Activated T-helper 1 cell treated with anti-CD3 and anti-CD28 coated beads, Interleukin-12 subunit alpha, Interleukin-12 subunit beta, Interleukin-2, Interleukin-4 antibody, amounts not matched to agents 30 ng/mL and 10 ng/mL and 1 ng/mL, durations not matched to agents 14 hours and 24 hours and 36 hours (primary cell): ENCODE measurements around the gene ZBTB7B. TPM values are rescaled to one million over a fixed set of nuclear protein-coding genes. Genes with fewer than 3 reads are reported as not detected.

Experiments used
- DNase-seq: peaks from one replicate; pipeline ENCODE4 v3.0.0; 2021; ENCODE audit warnings: low spot score
- H3K27ac Mint-ChIP-seq: one replicate; pipeline ENCODE4 v1.8.0; 2021; ENCODE audit warnings: mild to moderate bottlenecking, mixed read lengths
- H3K27me3 Mint-ChIP-seq: one replicate; pipeline ENCODE4 v1.8.0; 2022; ENCODE audit warnings: mild to moderate bottlenecking, moderate library complexity, mixed read lengths; ENCODE audit not compliant: insufficient read depth
- H3K36me3 Mint-ChIP-seq: one replicate; pipeline ENCODE4 v1.8.0; 2021; ENCODE audit warnings: low read depth, mixed read lengths
- H3K4me1 Mint-ChIP-seq: one replicate; pipeline ENCODE4 v1.8.0; 2021; ENCODE audit warnings: low read depth, mixed read lengths
- H3K4me3 Mint-ChIP-seq: one replicate; pipeline ENCODE4 v1.8.0; 2021; ENCODE audit warnings: mild to moderate bottlenecking, moderate library complexity, mixed read lengths
- H3K9me3 Mint-ChIP-seq: one replicate; pipeline ENCODE4 v1.8.0; 2021; ENCODE audit warnings: mixed read lengths
- intact Hi-C: fragments of 100-400 bp; cut with micrococcal nuclease; formaldehyde crosslinking; loops from one replicate; pipeline ENCODE4 v1.15.1; 2024
- total RNA-seq: library from RNA; stranded (reverse); gene quantifications from 2 replicates; pipeline ENCODE4 v1.2.3, GENCODE V29; 2022

Gene ZBTB7B
- total RNA-seq, 1 donor from 2014 or later = 172 TPM

DNA sequence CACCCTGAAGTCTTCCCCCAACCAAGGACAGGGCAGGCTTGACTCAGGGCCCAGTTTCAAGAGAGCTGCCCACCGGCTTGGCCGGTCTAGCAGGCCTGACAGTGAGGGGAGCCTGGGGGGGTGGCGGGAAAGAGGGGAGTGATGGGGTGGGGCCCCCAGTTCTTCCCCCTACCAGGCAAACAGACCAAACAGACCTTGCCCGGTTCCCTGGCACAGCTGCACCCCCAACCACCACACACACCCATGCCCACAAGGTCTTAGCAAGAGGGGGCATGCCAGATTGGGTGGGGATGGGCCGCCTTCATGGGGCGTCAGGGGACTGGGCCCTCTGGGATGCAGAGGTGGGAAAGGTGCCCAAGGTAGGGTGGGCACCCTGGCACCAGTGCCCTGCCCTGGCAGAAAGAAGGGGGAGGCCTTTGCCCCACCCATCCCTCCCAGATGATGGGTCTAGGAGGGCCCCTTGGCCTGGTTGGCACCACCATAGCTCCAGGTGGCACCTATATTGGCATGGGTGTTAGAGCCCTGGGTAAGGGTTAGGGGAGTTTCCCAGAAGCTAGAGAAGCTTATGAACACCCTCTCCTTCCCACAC, 8.9 kb downstream of the ZBTB7B start:
- Mint-ChIP-seq H3K36me3 (peaks cover 52% of the 10 kb centered on the region), H3K27me3 (no peaks in the 10 kb centered on the region), H3K4me1 (peaks cover 56% of the 10 kb centered on the region), H3K4me3 (peak overlapping the region; percentile 99), H3K9me3 (no peaks in the 10 kb centered on the region), H3K27ac (peak overlapping the region; percentile 85)
- intact Hi-C loops = loop anchor here (1.0 kb wide), 1 partner anchor 9 kb away; the partner anchor contains the start of gene ZBTB7B
- no peak for DNase-seq

DNA sequence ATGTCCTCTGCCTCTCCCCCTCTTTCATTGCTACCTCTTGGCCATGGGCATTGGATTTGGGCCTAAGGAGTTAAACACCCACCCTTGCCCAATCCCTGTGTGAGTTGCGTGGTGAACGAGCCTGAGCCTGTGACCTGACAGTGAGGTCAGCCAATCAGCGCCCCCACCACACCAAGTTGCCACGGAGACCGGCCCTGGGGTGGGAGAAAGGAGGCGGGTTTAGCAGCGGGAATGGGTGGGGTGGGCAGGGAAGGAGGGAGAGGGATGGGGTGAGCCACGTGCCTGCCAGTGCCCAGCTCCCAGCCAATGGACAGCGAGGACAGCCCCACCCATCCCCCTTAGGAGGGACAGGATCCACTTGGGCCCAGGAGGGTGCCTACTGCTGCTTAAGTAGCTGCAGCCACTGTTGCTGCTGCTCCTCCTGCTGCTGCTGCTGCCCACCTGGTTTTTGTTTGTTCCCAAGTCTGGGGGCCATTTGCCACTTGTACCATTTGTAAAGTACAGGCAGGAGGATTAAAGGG, 9.5 kb downstream of the ZBTB7B start:
- H3K36me3 Mint-ChIP-seq = peaks cover 56% of the 10 kb centered on the region
- H3K4me3 Mint-ChIP-seq = peak overlapping the region; percentile 85
- DNase-seq = no peak
- H3K27ac Mint-ChIP-seq = peak overlapping the region; percentile 90
- H3K4me1 Mint-ChIP-seq = peaks cover 55% of the 10 kb centered on the region
- no peaks in the 10 kb centered on the region for H3K27me3 Mint-ChIP-seq
- intact Hi-C loops = loop anchor here (1.0 kb wide), 1 partner anchor 10 kb away; the partner anchor contains the start of gene ZBTB7B
- H3K9me3 Mint-ChIP-seq = no peaks in the 10 kb centered on the region

DNA sequence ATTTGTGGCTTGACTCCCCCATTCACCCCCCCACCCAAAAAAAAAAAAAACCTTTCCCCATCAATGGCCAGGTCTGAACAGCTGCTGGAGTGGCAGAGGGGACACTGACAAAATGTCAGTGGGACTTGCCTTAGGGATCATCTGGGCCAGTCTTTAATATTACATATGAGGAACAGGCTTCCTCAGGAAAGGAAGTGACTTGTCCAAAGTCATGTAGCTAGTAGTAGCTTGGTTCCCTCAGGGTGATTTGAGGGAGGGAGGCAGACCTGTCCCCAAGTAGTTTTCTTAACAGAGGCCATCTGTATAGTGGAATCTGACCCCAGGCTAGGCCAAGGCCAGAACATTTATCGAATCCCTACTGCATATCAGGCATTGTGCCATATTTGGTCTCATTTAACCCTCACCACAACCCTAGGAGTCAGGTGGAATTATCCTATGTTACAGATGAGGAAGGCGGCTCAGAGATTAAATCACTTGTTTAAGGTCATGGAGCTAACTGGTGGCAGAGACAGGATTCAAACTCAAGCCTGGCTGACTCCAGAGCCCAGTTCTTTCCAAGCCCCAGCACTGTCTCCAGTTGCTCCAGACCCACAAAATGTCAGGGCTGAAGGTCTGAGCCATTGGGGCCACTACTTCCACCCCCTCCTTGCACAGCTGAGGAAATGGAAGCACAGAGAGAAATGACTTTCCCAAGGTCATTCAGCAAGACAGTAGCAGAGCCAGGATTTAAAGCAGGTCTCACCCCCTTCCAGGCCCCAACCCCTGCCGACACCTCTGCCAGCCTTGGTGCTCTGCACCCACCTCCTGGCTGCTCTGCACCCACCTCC, 10.4 kb downstream of the ZBTB7B start:
- H3K4me1 Mint-ChIP-seq = peaks cover 59% of the 10 kb centered on the region
- H3K9me3 Mint-ChIP-seq = no peaks in the 10 kb centered on the region
- intact Hi-C loops = loop anchor here (1.0 kb wide), 1 partner anchor 11 kb away; the partner anchor contains the start of gene ZBTB7B
- H3K4me3 Mint-ChIP-seq = peak overlapping the region; percentile 85
- peaks cover 59% of the 10 kb centered on the region for H3K36me3 Mint-ChIP-seq
- peak overlapping the region; percentile 90 for H3K27ac Mint-ChIP-seq
- DNase-seq = no peak
- no peaks in the 10 kb centered on the region for H3K27me3 Mint-ChIP-seq

DNA sequence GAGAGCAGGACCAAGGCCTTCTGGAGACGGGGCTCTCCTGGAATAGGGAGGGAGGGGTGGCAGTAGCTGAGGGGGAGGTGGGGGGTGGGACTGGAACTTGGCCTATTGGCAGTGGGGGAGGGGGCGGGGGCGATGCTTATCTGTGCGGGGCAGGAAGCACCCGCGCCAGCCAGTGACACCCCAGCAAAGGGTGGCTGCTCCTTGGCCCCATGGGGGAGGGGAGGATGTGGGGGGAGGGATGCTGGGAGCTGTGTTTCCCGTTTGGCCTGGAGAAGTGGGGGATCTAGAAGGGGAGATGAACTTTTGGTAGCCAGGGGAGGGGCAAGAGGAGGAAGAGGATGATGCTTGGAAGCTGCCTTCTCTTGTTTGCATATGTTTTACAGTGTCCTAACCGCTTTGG, 11.0 kb downstream of the ZBTB7B start:
- Mint-ChIP-seq H3K36me3 (peaks cover 58% of the 10 kb centered on the region), H3K9me3 (no peaks in the 10 kb centered on the region), H3K4me1 (peaks cover 55% of the 10 kb centered on the region), H3K27me3 (no peaks in the 10 kb centered on the region), H3K27ac (peak overlapping the region; percentile 90), H3K4me3 (peak overlapping the region; percentile 85)
- no peak for DNase-seq
- intact Hi-C loops = no loop called here

DNA sequence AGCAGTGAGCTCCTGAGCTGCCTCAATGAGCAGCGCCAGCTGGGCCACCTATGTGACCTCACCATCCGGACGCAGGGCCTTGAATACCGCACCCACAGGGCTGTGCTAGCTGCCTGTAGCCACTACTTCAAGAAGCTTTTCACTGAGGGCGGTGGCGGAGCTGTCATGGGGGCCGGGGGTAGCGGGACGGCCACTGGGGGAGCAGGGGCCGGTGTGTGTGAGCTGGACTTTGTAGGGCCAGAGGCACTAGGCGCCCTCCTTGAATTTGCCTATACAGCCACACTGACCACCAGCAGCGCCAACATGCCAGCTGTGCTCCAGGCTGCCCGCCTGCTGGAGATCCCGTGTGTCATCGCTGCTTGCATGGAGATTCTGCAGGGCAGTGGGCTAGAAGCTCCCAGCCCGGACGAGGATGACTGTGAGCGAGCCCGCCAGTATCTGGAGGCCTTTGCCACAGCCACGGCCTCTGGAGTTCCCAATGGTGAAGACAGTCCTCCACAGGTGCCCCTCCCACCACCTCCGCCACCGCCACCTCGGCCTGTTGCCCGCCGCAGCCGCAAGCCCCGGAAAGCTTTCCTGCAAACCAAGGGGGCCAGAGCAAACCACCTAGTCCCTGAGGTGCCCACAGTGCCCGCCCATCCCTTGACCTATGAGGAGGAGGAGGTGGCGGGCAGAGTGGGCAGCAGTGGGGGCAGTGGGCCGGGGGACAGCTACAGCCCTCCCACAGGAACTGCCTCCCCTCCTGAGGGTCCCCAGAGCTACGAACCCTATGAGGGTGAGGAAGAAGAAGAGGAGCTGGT, 12.3 kb downstream of the ZBTB7B start:
- H3K36me3 Mint-ChIP-seq = peaks cover 62% of the 10 kb centered on the region
- no peak for DNase-seq
- H3K4me1 Mint-ChIP-seq = peaks cover 62% of the 10 kb centered on the region
- H3K9me3 Mint-ChIP-seq = no peaks in the 10 kb centered on the region
- no peak overlapping the region for H3K27ac Mint-ChIP-seq
- intact Hi-C loops = no loop called here
- peak overlapping the region; percentile 2 for H3K4me3 Mint-ChIP-seq
- no peaks in the 10 kb centered on the region for H3K27me3 Mint-ChIP-seq

DNA sequence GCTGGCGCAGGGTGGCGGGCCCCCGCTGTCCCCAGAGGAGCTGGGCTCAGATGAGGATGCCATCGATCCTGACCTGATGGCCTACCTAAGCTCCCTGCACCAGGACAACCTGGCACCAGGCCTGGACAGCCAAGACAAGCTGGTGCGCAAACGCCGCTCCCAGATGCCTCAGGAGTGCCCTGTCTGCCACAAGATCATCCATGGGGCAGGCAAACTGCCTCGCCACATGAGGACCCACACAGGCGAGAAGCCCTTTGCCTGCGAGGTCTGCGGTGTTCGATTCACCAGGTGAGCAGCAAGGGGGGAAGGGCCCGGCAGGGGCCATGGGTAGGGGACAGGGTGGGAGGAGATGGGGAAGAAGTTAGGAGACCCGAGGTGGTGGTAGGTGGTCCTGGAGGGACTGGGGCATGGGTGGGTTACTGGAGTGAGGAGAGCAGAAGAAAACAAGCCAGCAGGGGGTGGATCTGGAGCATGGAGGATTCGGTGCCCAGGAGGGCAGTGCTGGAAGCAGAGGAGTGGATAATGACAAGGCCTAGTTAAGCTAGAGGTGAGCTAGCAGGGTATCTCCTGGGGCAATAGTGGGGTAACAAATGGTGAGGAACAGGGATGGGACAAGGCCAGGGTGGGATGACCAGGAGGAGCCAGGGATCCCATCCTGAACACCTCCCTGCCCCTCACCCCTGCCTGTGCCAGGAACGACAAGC, 13.1 kb downstream of the ZBTB7B start:
- no peak for DNase-seq
- peak overlapping the region; percentile 69 for H3K4me3 Mint-ChIP-seq

DNA sequence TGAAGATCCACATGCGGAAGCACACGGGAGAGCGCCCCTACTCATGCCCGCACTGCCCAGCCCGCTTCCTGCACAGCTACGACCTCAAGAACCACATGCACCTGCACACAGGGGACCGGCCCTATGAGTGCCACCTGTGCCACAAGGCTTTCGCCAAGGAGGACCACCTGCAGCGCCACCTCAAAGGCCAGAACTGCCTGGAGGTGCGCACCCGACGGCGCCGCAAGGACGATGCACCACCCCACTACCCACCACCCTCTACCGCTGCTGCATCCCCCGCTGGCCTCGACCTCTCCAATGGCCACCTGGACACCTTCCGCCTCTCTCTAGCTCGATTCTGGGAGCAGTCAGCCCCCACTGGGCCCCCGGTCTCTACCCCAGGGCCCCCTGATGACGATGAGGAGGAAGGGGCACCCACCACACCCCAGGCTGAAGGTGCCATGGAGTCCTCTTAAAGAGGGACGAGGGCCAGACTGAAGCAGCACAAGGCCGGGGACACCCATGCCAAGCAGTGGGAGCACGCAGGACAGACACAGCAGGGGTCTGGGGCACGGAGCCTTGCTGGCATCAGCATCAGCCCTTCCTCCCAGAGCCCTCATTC, 13.7 kb downstream of the ZBTB7B start:
- no peaks in the 10 kb centered on the region for H3K27me3 Mint-ChIP-seq
- H3K9me3 Mint-ChIP-seq = no peaks in the 10 kb centered on the region
- intact Hi-C loops = no loop called here
- H3K4me3 Mint-ChIP-seq = peak overlapping the region; percentile 69
- peaks cover 56% of the 10 kb centered on the region for H3K36me3 Mint-ChIP-seq
- peaks cover 60% of the 10 kb centered on the region for H3K4me1 Mint-ChIP-seq
- peak overlapping the region; percentile 42 for H3K27ac Mint-ChIP-seq
- DNase-seq = no peak

More for the DNA sequence above, 13.1 kb downstream of the ZBTB7B start:
- H3K36me3 Mint-ChIP-seq = peaks cover 59% of the 10 kb centered on the region
- peak overlapping the region; percentile 42 for H3K27ac Mint-ChIP-seq
- intact Hi-C loops = no loop called here
- no peaks in the 10 kb centered on the region for H3K9me3 Mint-ChIP-seq
- H3K4me1 Mint-ChIP-seq = peaks cover 64% of the 10 kb centered on the region
- H3K27me3 Mint-ChIP-seq = no peaks in the 10 kb centered on the region

DNA sequence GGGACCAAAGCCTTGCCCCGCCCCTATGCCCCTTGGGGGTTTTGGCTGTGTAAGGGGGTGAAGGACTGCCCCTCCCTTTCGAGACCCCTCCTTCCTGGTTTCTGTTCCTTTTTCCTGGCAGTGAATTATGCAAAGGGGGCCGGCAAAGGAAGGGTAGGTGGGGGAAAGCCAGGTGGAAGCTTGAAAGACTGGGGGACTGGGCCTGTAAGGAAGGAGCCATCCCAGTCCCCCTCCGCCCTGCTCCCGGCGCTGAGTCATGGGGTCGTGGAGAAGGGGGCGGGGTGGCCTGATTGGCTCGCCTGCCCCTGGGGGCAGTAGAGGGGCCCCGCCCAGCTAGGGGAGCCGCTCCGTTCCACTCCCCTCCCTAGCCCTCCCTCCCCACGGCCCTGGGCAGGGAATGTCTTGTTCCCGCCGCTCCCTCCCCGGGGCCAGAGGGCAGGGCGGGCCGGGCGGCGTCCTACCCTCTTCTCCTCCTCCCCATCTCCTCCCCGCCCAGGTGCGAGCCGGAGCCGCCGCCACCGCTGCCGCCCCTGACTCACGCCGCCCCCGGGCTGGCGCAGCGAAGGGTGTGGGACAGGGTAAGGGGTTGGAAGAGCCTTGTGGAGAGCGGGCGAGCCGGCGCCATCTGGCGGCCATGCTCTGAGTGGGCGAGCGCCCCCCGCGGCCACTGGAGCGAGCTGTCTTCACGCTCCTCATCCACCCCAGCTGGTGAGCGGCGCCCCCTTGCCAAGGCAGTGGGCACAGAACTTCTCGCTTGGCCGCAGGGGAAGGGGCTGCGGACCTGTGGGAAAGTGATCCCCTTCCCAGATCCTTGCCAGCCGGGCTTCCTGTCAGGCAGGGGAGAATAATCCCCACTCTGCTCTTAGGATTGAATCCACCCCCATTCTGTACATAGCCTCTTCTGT, 14.7 kb downstream of the ZBTB7B start:
- H3K4me1 Mint-ChIP-seq = peaks cover 54% of the 10 kb centered on the region
- H3K9me3 Mint-ChIP-seq = no peaks in the 10 kb centered on the region
- H3K27ac Mint-ChIP-seq = peak overlapping the region; percentile 7
- peak; percentile 81 for DNase-seq
- peaks cover 52% of the 10 kb centered on the region for H3K36me3 Mint-ChIP-seq
- no peaks in the 10 kb centered on the region for H3K27me3 Mint-ChIP-seq
- H3K4me3 Mint-ChIP-seq = peak overlapping the region; percentile 69
- intact Hi-C loops = loop anchor here (1.0 kb wide), 7 partner anchors 9 to 55 kb away; partner anchors contain the start of genes CKS1B, EFNA4, FLAD1 and ZBTB7B

DNA sequence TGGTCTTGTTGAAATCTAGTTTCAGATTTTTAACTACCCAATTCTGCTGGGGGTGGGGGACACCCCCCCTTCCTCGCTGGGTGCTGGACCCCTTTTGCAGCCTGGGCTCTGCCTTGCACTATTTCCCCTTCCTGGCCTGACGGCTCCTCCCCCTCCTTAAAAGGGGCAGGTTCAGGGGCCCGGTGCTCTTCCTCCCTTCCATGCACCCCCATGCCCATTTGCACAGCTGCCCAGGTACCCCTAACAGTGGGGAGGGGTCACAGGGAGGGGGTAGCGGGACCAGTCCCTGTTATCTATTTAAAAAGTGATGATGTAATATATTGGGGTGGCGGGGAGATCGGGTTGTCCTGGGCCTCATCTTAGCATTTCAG, 15.3 kb downstream of the ZBTB7B start:
- Mint-ChIP-seq H3K36me3 (peaks cover 45% of the 10 kb centered on the region), H3K4me3 (peak overlapping the region; percentile 26), H3K9me3 (no peaks in the 10 kb centered on the region), H3K4me1 (peaks cover 48% of the 10 kb centered on the region), H3K27ac (peak overlapping the region; percentile 70), H3K27me3 (no peaks in the 10 kb centered on the region)
- DNase-seq = no peak
- intact Hi-C loops = loop anchor here (1.0 kb wide), 7 partner anchors 10 to 56 kb away; partner anchors contain the start of genes CKS1B, EFNA4, FLAD1 and ZBTB7B

DNA sequence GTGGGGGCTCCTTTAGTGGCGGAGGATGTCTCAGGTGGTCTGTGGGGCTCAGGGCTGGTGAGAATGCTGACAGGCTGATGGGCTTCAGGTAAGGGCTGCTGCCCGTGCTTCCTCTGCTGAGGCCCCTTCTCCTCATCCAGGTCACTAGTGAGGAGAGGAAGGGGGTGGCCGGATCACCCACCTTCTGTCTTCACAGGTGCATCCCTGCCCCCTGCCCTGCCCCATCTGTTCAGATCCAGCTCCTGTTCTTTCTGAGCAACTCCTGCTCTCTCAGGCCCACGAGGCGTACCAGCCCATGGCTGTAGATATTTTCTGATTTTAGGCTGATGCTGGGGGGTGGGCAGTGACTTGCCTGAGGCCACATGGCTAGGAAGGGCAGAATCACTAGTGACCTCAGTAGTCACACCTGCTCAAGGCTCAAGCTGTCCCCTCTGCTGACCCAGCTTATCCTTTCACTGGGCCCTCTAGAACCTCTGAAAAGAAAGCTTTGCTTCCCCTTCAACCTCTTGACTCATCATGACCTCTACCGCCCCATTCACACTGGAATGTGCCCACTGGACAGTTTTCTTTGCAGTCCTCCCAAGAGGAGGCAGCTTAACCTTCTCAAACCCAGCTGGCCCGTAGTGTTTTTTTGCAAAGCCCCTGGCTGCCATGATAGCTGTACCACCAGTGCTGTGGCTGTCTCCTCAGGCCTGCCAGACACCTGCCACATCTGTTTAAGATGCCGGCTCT, 16.2 kb downstream of the ZBTB7B start:
- intact Hi-C loops = no loop called here
- no peaks in the 10 kb centered on the region for H3K27me3 Mint-ChIP-seq
- no peak overlapping the region for H3K4me3 Mint-ChIP-seq
- no peaks in the 10 kb centered on the region for H3K9me3 Mint-ChIP-seq
- H3K4me1 Mint-ChIP-seq = peaks cover 39% of the 10 kb centered on the region
- no peak for DNase-seq
- H3K36me3 Mint-ChIP-seq = peaks cover 39% of the 10 kb centered on the region
- peak overlapping the region; percentile 14 for H3K27ac Mint-ChIP-seq
